K562 (cell line): ENCODE results near the gene CIAO2A.

Experiments used
- CBX2 ChIP-seq: fragments of 200-600 bp; sonication (generic); IDR thresholded peaks from one replicate; pipeline ENCODE4 v1.6.1; 2012; ENCODE audit warnings: mild to moderate bottlenecking, low read length, inconsistent platforms; ENCODE audit not compliant: insufficient read depth, poor library complexity, severe bottlenecking
- POLR2A ChIP-seq: fragments of 450-650 bp; conservative IDR thresholded peaks from 2 replicates; pipeline ENCODE4 v1.6.1; 2016
- ZNF274 ChIP-seq: IDR thresholded peaks from 2 replicates; pipeline ENCODE4 v1.6.1; 2011; ENCODE audit warnings: low read depth, mild to moderate bottlenecking, low read length, moderate library complexity, borderline replicate concordance
- TF ChIP-seq, protein P1 (sequence below), 3 experiments: IDR thresholded peaks in 2 of 3; conservative IDR thresholded peaks in 1 of 3; 2 replicates each; pipeline ENCODE4 v1.5.1; 2011 to 2012; ENCODE audit warnings: low read length in 3 of 3, mild to moderate bottlenecking in 3 of 3, control low read depth in 2 of 3, improper control_type of control experiment in 1 of 3, inconsistent platforms in 1 of 3, low read depth in 1 of 3, mixed read lengths in 1 of 3, moderate library complexity in 1 of 3; ENCODE audit not compliant: insufficient read depth in 2 of 3
- TF ChIP-seq, protein P2 (sequence below): sonication (generic); formaldehyde crosslinking; IDR thresholded peaks from 2 replicates; pipeline ENCODE4 v1.8.0; 2023; ENCODE audit warnings: mild to moderate bottlenecking, missing genetic modification reagents

DNA sequence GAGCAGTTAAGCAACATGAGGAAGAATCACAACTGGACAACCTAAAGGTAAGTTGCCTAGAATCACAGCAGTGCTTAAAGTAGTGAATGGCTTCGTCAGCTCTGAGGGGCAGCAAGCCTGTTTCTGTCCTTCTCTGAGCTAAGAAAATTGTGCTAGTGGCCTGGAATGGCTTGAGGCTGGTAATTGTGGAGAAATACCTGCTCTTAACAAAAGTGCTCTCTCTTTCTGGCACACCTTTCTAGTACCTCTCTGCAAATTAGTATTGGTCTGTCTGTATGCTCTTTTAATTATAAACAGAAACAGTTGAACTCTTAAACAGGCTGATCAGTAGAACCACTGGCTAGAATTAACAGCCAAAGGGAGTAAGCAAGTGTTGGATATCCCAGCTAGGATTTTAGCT, 13.7 kb upstream of the CIAO2A start:
- TF ChIP-seq POLR2A, result no peak
- TF ChIP-seq, protein P1, sequence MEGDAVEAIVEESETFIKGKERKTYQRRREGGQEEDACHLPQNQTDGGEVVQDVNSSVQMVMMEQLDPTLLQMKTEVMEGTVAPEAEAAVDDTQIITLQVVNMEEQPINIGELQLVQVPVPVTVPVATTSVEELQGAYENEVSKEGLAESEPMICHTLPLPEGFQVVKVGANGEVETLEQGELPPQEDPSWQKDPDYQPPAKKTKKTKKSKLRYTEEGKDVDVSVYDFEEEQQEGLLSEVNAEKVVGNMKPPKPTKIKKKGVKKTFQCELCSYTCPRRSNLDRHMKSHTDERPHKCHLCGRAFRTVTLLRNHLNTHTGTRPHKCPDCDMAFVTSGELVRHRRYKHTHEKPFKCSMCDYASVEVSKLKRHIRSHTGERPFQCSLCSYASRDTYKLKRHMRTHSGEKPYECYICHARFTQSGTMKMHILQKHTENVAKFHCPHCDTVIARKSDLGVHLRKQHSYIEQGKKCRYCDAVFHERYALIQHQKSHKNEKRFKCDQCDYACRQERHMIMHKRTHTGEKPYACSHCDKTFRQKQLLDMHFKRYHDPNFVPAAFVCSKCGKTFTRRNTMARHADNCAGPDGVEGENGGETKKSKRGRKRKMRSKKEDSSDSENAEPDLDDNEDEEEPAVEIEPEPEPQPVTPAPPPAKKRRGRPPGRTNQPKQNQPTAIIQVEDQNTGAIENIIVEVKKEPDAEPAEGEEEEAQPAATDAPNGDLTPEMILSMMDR (IDR thresholded peaks at IDR 0.05 in 2 of 3, conservative IDR thresholded peaks at IDR 0.05 in 1 of 3; ENCODE audit: insufficient read depth in 2 of 3, low read depth in 1 of 3, low read length in 3 of 3), result no peak
- no peak for TF ChIP-seq ZNF274
- TF ChIP-seq, protein P2, sequence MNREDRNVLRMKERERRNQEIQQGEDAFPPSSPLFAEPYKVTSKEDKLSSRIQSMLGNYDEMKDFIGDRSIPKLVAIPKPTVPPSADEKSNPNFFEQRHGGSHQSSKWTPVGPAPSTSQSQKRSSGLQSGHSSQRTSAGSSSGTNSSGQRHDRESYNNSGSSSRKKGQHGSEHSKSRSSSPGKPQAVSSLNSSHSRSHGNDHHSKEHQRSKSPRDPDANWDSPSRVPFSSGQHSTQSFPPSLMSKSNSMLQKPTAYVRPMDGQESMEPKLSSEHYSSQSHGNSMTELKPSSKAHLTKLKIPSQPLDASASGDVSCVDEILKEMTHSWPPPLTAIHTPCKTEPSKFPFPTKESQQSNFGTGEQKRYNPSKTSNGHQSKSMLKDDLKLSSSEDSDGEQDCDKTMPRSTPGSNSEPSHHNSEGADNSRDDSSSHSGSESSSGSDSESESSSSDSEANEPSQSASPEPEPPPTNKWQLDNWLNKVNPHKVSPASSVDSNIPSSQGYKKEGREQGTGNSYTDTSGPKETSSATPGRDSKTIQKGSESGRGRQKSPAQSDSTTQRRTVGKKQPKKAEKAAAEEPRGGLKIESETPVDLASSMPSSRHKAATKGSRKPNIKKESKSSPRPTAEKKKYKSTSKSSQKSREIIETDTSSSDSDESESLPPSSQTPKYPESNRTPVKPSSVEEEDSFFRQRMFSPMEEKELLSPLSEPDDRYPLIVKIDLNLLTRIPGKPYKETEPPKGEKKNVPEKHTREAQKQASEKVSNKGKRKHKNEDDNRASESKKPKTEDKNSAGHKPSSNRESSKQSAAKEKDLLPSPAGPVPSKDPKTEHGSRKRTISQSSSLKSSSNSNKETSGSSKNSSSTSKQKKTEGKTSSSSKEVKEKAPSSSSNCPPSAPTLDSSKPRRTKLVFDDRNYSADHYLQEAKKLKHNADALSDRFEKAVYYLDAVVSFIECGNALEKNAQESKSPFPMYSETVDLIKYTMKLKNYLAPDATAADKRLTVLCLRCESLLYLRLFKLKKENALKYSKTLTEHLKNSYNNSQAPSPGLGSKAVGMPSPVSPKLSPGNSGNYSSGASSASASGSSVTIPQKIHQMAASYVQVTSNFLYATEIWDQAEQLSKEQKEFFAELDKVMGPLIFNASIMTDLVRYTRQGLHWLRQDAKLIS (CRISPR knock-in tag), result no peak
- no peak for TF ChIP-seq CBX2
